ENCODE measurements around the gene NEGR1.

- no peak for TF ChIP-seq CTCF (IDR thresholded peaks at IDR 0.05)
- TF ChIP-seq POLR2AphosphoS5 (IDR thresholded peaks at IDR 0.05), result no peak
- no peak for TF ChIP-seq POLR2A (IDR thresholded peaks at IDR 0.05)
These were observed 367.7 kb downstream of the NEGR1 start for GRCh38 chr1:71914626-71915025.
